ENCODE data around the gene TIMM17B.

GRCh38 chrX:48897157-48897624 lies 377 bp downstream of the TIMM17B start:
- TF ChIP-seq, protein P1, sequence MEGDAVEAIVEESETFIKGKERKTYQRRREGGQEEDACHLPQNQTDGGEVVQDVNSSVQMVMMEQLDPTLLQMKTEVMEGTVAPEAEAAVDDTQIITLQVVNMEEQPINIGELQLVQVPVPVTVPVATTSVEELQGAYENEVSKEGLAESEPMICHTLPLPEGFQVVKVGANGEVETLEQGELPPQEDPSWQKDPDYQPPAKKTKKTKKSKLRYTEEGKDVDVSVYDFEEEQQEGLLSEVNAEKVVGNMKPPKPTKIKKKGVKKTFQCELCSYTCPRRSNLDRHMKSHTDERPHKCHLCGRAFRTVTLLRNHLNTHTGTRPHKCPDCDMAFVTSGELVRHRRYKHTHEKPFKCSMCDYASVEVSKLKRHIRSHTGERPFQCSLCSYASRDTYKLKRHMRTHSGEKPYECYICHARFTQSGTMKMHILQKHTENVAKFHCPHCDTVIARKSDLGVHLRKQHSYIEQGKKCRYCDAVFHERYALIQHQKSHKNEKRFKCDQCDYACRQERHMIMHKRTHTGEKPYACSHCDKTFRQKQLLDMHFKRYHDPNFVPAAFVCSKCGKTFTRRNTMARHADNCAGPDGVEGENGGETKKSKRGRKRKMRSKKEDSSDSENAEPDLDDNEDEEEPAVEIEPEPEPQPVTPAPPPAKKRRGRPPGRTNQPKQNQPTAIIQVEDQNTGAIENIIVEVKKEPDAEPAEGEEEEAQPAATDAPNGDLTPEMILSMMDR (IDR thresholded peaks at IDR 0.05; ENCODE audit: control extremely low read depth in 1 of 3, insufficient read depth in 1 of 3, low read depth in 1 of 3, low read length in 3 of 3) = no peak
- TF ChIP-seq, protein P2, sequence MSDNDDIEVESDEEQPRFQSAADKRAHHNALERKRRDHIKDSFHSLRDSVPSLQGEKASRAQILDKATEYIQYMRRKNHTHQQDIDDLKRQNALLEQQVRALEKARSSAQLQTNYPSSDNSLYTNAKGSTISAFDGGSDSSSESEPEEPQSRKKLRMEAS (IDR thresholded peaks at IDR 0.05) = no peak; the same call in 1 of the 2 replicates
- TF ChIP-seq CEBPB (IDR thresholded peaks at IDR 0.05; ENCODE audit: low read depth, low read length) = no peak
- 0 out of 2 replicates have a peak, but pooled peaks have one; percentile 13 for TF ChIP-seq POLR2AphosphoS5 (IDR thresholded peaks at IDR 0.05; ENCODE audit: low read depth, low read length)
- TF ChIP-seq KDM1A (IDR thresholded peaks at IDR 0.05; ENCODE audit: borderline replicate concordance, low read length) = no peak
- no peak for TF ChIP-seq POLR2A (IDR thresholded peaks at IDR 0.05; ENCODE audit: control extremely low read depth in 1 of 2, low read depth in 2 of 2, low read length in 2 of 2)
- TF ChIP-seq EGR1 (IDR thresholded peaks at IDR 0.05; ENCODE audit: borderline replicate concordance, low read depth, low read length) = no peak
- TF ChIP-seq YY1 (IDR thresholded peaks at IDR 0.05; ENCODE audit: low read depth, low read length) = no peak
- TF ChIP-seq, protein P3, sequence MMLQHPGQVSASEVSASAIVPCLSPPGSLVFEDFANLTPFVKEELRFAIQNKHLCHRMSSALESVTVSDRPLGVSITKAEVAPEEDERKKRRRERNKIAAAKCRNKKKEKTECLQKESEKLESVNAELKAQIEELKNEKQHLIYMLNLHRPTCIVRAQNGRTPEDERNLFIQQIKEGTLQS (IDR thresholded peaks at IDR 0.05; ENCODE audit: insufficient read depth, low read depth, low read length) = no peak
